H1 (cell line): ENCODE results near the gene CXCL16. TPM values are rescaled to one million over a fixed set of nuclear protein-coding genes. Genes with fewer than 3 reads are reported as not detected.

Experiments
- CTCF ChIA-PET: fragments of 300-600 bp; sonication (Branson Sonifier 250); formaldehyde crosslinking; loops from one replicate; lab custom pipeline; 2021; ENCODE audit not compliant: partially characterized antibody; lab: Charles Lee
- POLR2A ChIA-PET: fragments of 300-600 bp; sonication (Branson Sonifier 250); formaldehyde crosslinking; loops from one replicate; lab custom pipeline; 2021; ENCODE audit warnings: inconsistent platforms; ENCODE audit not compliant: partially characterized antibody; lab: Charles Lee
- DNase-seq, 2 experiments: peaks; one replicate each; pipeline versions ENCODE4 v3.0.0 to v3.0.0-alpha.2; 2010 to 2022; ENCODE audit warnings: low spot score in 2 of 2, low read depth in 1 of 2, mixed read lengths in 1 of 2
- FAIRE-seq: peaks from 2 replicates; lab custom pipeline; 2011; peaks lifted over from hg19 to GRCh38; lab: Jason Lieb, UNC
- H2AFZ ChIP-seq: 2 replicates; pipeline ENCODE4 v1.8.1; 2012; ENCODE audit warnings: low read length, inconsistent platforms
- H2AK5ac ChIP-seq: 2 replicates; pipeline ENCODE4 v1.6.1; 2013; ENCODE audit warnings: low read depth, low read length
- H2BK120ac ChIP-seq: replicated peaks from 2 replicates; pipeline ENCODE3; 2013; ENCODE audit warnings: low read depth, low read length, inconsistent platforms
- H2BK12ac ChIP-seq: 2 replicates; pipeline ENCODE4 v1.6.1; 2013; ENCODE audit warnings: low read depth, low read length
- H2BK15ac ChIP-seq: 2 replicates; pipeline ENCODE4 v1.6.1; 2013; ENCODE audit warnings: low read length
- H2BK20ac ChIP-seq: 2 replicates; pipeline ENCODE4 v1.6.1; 2013; ENCODE audit warnings: low read length
- H2BK5ac ChIP-seq: 2 replicates; pipeline ENCODE4 v1.6.1; 2013; ENCODE audit warnings: low read depth, low read length
- H3K14ac ChIP-seq: 2 replicates; pipeline ENCODE4 v1.6.1; 2013; ENCODE audit warnings: inconsistent platforms; ENCODE audit not compliant: insufficient read length
- H3K18ac ChIP-seq: 2 replicates; pipeline ENCODE4 v1.6.1; 2013; ENCODE audit warnings: low read length; ENCODE audit errors: extremely low read depth
- H3K23ac ChIP-seq: 2 replicates; pipeline ENCODE4 v1.6.1; 2013; ENCODE audit warnings: inconsistent platforms; ENCODE audit not compliant: insufficient read length
- H3K23me2 ChIP-seq: 2 replicates; pipeline ENCODE4 v1.6.1; 2013; ENCODE audit warnings: low read depth, low read length
- H3K27ac ChIP-seq: 2 replicates; pipeline ENCODE4 v1.6.1; 2011; ENCODE audit warnings: low read depth, low read length, inconsistent platforms
- H3K27me3 ChIP-seq, 4 experiments: replicated peaks in 1 of 4; 1 replicate in 1 of 4; 2 replicates in 3 of 4; pipeline versions ENCODE4 v1.6.1 to v1.8.1; 2011 to 2013; ENCODE audit warnings: low read length in 3 of 4, mild to moderate bottlenecking in 3 of 4, inconsistent platforms in 2 of 4, mixed read lengths in 2 of 4, moderate library complexity in 1 of 4; ENCODE audit not compliant: control insufficient read depth in 3 of 4, insufficient read depth in 3 of 4; ENCODE audit errors: extremely low read depth in 1 of 4
- H3K36me3 ChIP-seq, 4 experiments: 2 replicates each; pipeline versions ENCODE4 v1.6.1 to v1.8.1; 2011 to 2013; ENCODE audit warnings: mild to moderate bottlenecking in 4 of 4, low read length in 3 of 4, moderate library complexity in 2 of 4, control low read depth in 1 of 4, inconsistent platforms in 1 of 4; ENCODE audit not compliant: insufficient read depth in 4 of 4, control insufficient read depth in 2 of 4
- H3K4ac ChIP-seq: replicated peaks from 2 replicates; pipeline ENCODE3; 2013; ENCODE audit warnings: low read length, low read depth, mixed read lengths, inconsistent platforms; ENCODE audit not compliant: insufficient read length
- H3K4me1 ChIP-seq, 4 experiments: replicated peaks in 1 of 4; 1 replicate in 1 of 4; 2 replicates in 3 of 4; pipeline versions ENCODE4 v1.6.1 to v1.8.1; 2011 to 2013; ENCODE audit warnings: low read length in 3 of 4, inconsistent platforms in 2 of 4, mixed read lengths in 1 of 4; ENCODE audit not compliant: insufficient read depth in 4 of 4, control insufficient read depth in 3 of 4
- H3K4me2 ChIP-seq, 2 experiments: 2 replicates each; pipeline versions ENCODE4 v1.6.1 to v1.8.1; 2011 to 2013; ENCODE audit warnings: low read depth in 2 of 2, low read length in 2 of 2, control low read depth in 1 of 2, inconsistent platforms in 1 of 2, mild to moderate bottlenecking in 1 of 2; ENCODE audit not compliant: insufficient read depth in 1 of 2
- H3K4me3 ChIP-seq, 4 experiments: fragments of 200-600, 300-600 bp in 1 of 4; sonication (generic), shearing (Covaris generic), sonication (Bioruptor Twin) in 1 of 4; 2 replicates each; pipeline versions ENCODE4 v1.5.1 to v1.8.1; 2011 to 2016; ENCODE audit warnings: low read length in 4 of 4, low read depth in 3 of 4, control low read depth in 2 of 4, inconsistent platforms in 2 of 4, mild to moderate bottlenecking in 2 of 4, mixed read lengths in 1 of 4, moderate library complexity in 1 of 4; ENCODE audit not compliant: insufficient read depth in 2 of 4; ENCODE audit errors: extremely low read depth in 1 of 4
- H3K56ac ChIP-seq: replicated peaks from 2 replicates; pipeline ENCODE3; 2013; ENCODE audit warnings: low read depth, mild to moderate bottlenecking, mixed read lengths, low read length, inconsistent platforms; ENCODE audit not compliant: insufficient read length
- H3K79me1 ChIP-seq: 2 replicates; pipeline ENCODE4 v1.6.1; 2013; ENCODE audit warnings: low read depth, low read length, control low read depth
- H3K79me2 ChIP-seq, 2 experiments: 2 replicates each; pipeline versions ENCODE4 v1.6.1 to v1.8.1; 2012 to 2013; ENCODE audit warnings: low read length in 2 of 2, mild to moderate bottlenecking in 2 of 2, inconsistent platforms in 1 of 2; ENCODE audit not compliant: insufficient read depth in 2 of 2, control insufficient read depth in 1 of 2
- H3K9ac ChIP-seq, 4 experiments: replicated peaks in 1 of 4; 1 replicate in 1 of 4; 2 replicates in 3 of 4; pipeline versions ENCODE4 v1.6.1 to v1.8.1; 2011 to 2013; ENCODE audit warnings: low read depth in 3 of 4, low read length in 3 of 4, control low read depth in 2 of 4, mild to moderate bottlenecking in 2 of 4, moderate library complexity in 2 of 4, inconsistent platforms in 1 of 4; ENCODE audit errors: extremely low read depth in 1 of 4
- H3K9me3 ChIP-seq, 2 experiments: 2 replicates each; pipeline versions ENCODE4 v1.6.1 to v1.8.1; 2012 to 2013; ENCODE audit warnings: mild to moderate bottlenecking in 2 of 2, moderate library complexity in 2 of 2, control low read depth in 1 of 2, inconsistent platforms in 1 of 2, low read depth in 1 of 2, low read length in 1 of 2, mixed read lengths in 1 of 2; ENCODE audit not compliant: insufficient read depth in 2 of 2
- H4K20me1 ChIP-seq, 2 experiments: replicated peaks in 1 of 2; 2 replicates each; pipeline versions ENCODE3 to v1.8.1; 2011 to 2013; ENCODE audit warnings: inconsistent platforms in 2 of 2, low read length in 2 of 2, mild to moderate bottlenecking in 1 of 2; ENCODE audit not compliant: insufficient read depth in 2 of 2, control insufficient read depth in 1 of 2
- H4K5ac ChIP-seq: 2 replicates; pipeline ENCODE4 v1.6.1; 2013; ENCODE audit warnings: low read length, low read depth, mixed read lengths, inconsistent platforms; ENCODE audit not compliant: insufficient read length
- H4K8ac ChIP-seq: 2 replicates; pipeline ENCODE4 v1.8.0; 2013; ENCODE audit warnings: mild to moderate bottlenecking, moderate library complexity, low read length, inconsistent platforms; ENCODE audit not compliant: insufficient read depth; ENCODE audit errors: extremely low read depth
- H4K91ac ChIP-seq: replicated peaks from 2 replicates; pipeline ENCODE3; 2013; ENCODE audit warnings: low read length, mixed read lengths, inconsistent platforms; ENCODE audit not compliant: insufficient read length
- ASH2L ChIP-seq: fragments of 200-600, 300-600 bp; sonication (generic); IDR thresholded peaks from one replicate; pipeline ENCODE4 v1.7.1; 2017; ENCODE audit warnings: low read length
- CBX5 ChIP-seq: fragments of 300-800, 300-1000 bp; sonication (generic); IDR thresholded peaks from 2 replicates; pipeline ENCODE4 v1.7.1; 2016; ENCODE audit warnings: antibody characterized with exemption, low read length, low read depth
- MAX ChIP-seq: IDR thresholded peaks from 2 replicates; pipeline ENCODE4 v1.6.1; 2012; ENCODE audit warnings: inconsistent platforms
- PHF8 ChIP-seq: fragments of 200-600 bp; sonication (generic); conservative IDR thresholded peaks from 2 replicates; pipeline ENCODE4 v1.7.1; 2012; ENCODE audit warnings: low read depth, mild to moderate bottlenecking, inconsistent platforms, low read length, moderate library complexity
- TCF12 ChIP-seq: IDR thresholded peaks from 2 replicates; pipeline ENCODE4 v1.6.1; 2011; ENCODE audit warnings: low read depth, mild to moderate bottlenecking, low read length
- WGBS, 2 experiments: shearing (Covaris generic) in 1 of 2; methylation state at CpG; one replicate each; pipeline versions ENCODE4 v1.1.6 to v1.1.7; 2013 to 2015; ENCODE audit warnings: low lambda C conversion rate in 2 of 2, mixed read lengths in 2 of 2, inconsistent platforms in 1 of 2, low coverage in 1 of 2, missing lambda C conversion rate in 1 of 2; ENCODE audit not compliant: insufficient replicate concordance in 2 of 2, insufficient coverage in 1 of 2, insufficient read length in 1 of 2; ENCODE audit errors: extremely low coverage in 1 of 2, missing lambda C conversion rate in 1 of 2; 5-methylcytosine and 5-hydroxymethylcytosine counted together
- polyA plus RNA-seq, 7 experiments: library from polyadenylated mRNA; depleted of rRNA in 3 of 7; stranded (reverse) in 5 of 7; unstranded in 2 of 7; fragments of >200 nt in 5 of 7; fragments of 200-250 nt in 2 of 7; gene quantifications; 1 replicate in 5 of 7; 2 replicates in 1 of 7; 4 replicates in 1 of 7; pipeline versions ENCODE4 v1.2.1 to v1.2.3, GENCODE V29; 2011 to 2013; ENCODE audit warnings: missing spikeins in 2 of 7, mixed read lengths in 2 of 7
- total RNA-seq: library from RNA; stranded (reverse); fragmentation: NEBNext Ultra II Directional; extraction: Animal tissue kit (Norgen Biotek cat#: 25700); gene quantifications from 2 replicates; pipeline ENCODE4 v1.2.1, GENCODE V29; 2021

The CXCL16 gene
- total and polyA plus RNA-seq, 2 of the 8 experiments (the other 6 are each of a cell fraction or from before 2014, with no cell fraction given), result 3.5 to 4.8 TPM

- ChIA-PET POLR2A (interaction anchor here (0.8 to 1.8 kb wide), 8 partner anchors 8 to 229 kb away, joined by 3 to 11 read pairs (median 4); partner anchors contain the start of genes MED11, RNF167 and SLC25A11), CTCF (interaction anchor here (0.7 to 1.4 kb wide), 6 partner anchors 10 to 194 kb away, joined by 3 to 4 read pairs (median 4); no protein-coding TSS in a partner anchor)
- Histone ChIP-seq H3K56ac (no peak overlapping the region), H3K9me3 (0 out of 4 replicates have a peak, but pooled peaks cover 0 to 3% of the 10 kb centered on the region in 2 experiments), H3K27ac (no peak overlapping the region; the same call in 1 of the 2 replicates), H3K4me2 (peak overlapping the region; percentile 76 to 96), H2AFZ (no peak overlapping the region), H3K18ac (peak overlapping the region; percentile 43; the same call in 1 of the 2 replicates), H4K5ac (no peak overlapping the region), H2BK20ac (no peak overlapping the region), H3K79me1 (peaks cover 7% of the 10 kb centered on the region; the same call in 1 of the 2 replicates), H3K4ac (no peak overlapping the region), H3K36me3 (no peaks in the 10 kb centered on the region; a peak in 3 of 8 replicates), H3K23ac (no peak overlapping the region), H2BK5ac (no peak overlapping the region), H3K79me2 (peaks cover 0 to 19% of the 10 kb centered on the region in 2 experiments; a peak in 2 of 4 replicates), H3K9ac (peak overlapping the region; percentile 51 to 59 (median 56); a peak in 6 of 7 replicates), H2BK12ac (no peak overlapping the region), H4K91ac (peak overlapping the region; percentile 51), H3K27me3 (no peaks in the 10 kb centered on the region), H3K23me2 (peaks cover 6% of the 10 kb centered on the region), H2AK5ac (no peak overlapping the region), H4K8ac (peak overlapping the region; percentile 73; the same call in 1 of the 2 replicates), H2BK120ac (no peak overlapping the region), H2BK15ac (no peak overlapping the region), H3K4me3 (peak overlapping the region; percentile 64 to 81 (median 70)), H4K20me1 (peaks cover 0 to 7% of the 10 kb centered on the region in 2 experiments), H3K14ac (peak overlapping the region; percentile 44), H3K4me1 (peaks cover 6 to 14% (median 8%) of the 10 kb centered on the region in 4 experiments)
- no peak for FAIRE-seq
- DNase-seq, result no peak
- WGBS, 2 experiments, result 9% methylated on average over 19 of the region's 57 CpGs; no CpG with 5 or more reads in 1 of the 2 experiments
- TF ChIP-seq TCF12 (no peak), ASH2L (no peak), PHF8 (peak; percentile 43; the same call in 1 of the 2 replicates), MAX (no peak; the same call in 1 of the 2 replicates), CBX5 (no peak)
Measured at GRCh38 chr17:4710693-4711634, 28.8 kb downstream of the CXCL16 start.
